HG02642 (cell line): ENCODE results near the gene SECTM1.

Experiments used
- ATAC-seq: cut with Tn5 transposase; IDR thresholded peaks from one replicate; pipeline ENCODE4 v1.9.1; 2021; ENCODE audit warnings: mild to moderate bottlenecking; ENCODE audit not compliant: unreplicated experiment, poor library complexity

SECTM1 gene

GRCh38 chr17:82287868-82288801 lies 45.4 kb downstream of the SECTM1 start:
- ATAC-seq = no peak

- no peak for ATAC-seq
These were observed 46.3 kb downstream of the SECTM1 start for GRCh38 chr17:82287013-82287867.

- ATAC-seq = no peak
These were observed 48.4 kb downstream of the SECTM1 start for GRCh38 chr17:82285141-82285540.

- ATAC-seq = no peak
These were observed 50.3 kb downstream of the SECTM1 start for GRCh38 chr17:82283208-82283749.

- no peak for ATAC-seq
These were observed 51.0 kb downstream of the SECTM1 start for GRCh38 chr17:82282239-82283207.

- ATAC-seq = no peak
These were observed 51.9 kb downstream of the SECTM1 start for GRCh38 chr17:82281502-82282238.

GRCh38 chr17:82281076-82281475 lies 52.5 kb downstream of the SECTM1 start:
- no peak for ATAC-seq

GRCh38 chr17:82280537-82280936 lies 53.0 kb downstream of the SECTM1 start:
- ATAC-seq = no peak

- ATAC-seq = no peak
These were observed 54.7 kb downstream of the SECTM1 start for GRCh38 chr17:82278786-82279391.

GRCh38 chr17:82278308-82278707 lies 55.3 kb downstream of the SECTM1 start:
- no peak for ATAC-seq

- ATAC-seq = no peak
These were observed 55.7 kb downstream of the SECTM1 start for GRCh38 chr17:82277851-82278250.

- no peak for ATAC-seq
These were observed 56.6 kb downstream of the SECTM1 start for GRCh38 chr17:82276938-82277337.

GRCh38 chr17:82275326-82275725 lies 58.2 kb downstream of the SECTM1 start:
- ATAC-seq = no peak

GRCh38 chr17:82274134-82275020 lies 59.2 kb downstream of the SECTM1 start:
- ATAC-seq = no peak

- peak; percentile 81 for ATAC-seq
These were observed 60.0 kb downstream of the SECTM1 start, which contains the start of gene CSNK1D for GRCh38 chr17:82273327-82274133. Gene CSNK1D, minus strand, starts transcription at chr17:82273700. Its CDS starts 319 bp downstream, at chr17:82273381.

- ATAC-seq = peak; percentile 21
These were observed 60.9 kb downstream of the SECTM1 start for GRCh38 chr17:82272495-82273326.
